Measurements from ENCODE around the gene AEBP2.

DNA sequence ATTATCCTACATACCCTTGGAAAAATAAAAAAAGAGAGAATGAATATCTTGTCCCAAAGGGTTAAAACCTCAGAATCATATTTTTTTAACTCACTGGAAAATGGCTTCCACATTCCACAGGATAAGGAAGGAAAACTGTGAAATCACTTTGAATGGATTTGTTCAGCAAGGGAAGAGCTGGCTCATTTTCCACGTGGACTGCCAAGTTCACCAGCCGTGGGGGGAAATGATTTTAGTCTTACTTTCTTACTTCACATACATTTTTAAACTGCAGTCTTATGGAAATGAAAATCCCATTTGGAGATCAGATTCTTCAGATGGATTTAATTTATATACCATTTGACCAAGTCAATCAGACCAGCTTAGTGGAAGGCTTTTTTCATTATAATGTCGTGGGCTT is 29.9 kb upstream of the AEBP2 start:
- no peak for TF ChIP-seq POLR2A (IDR thresholded peaks at IDR 0.05)
- TF ChIP-seq, protein P1, sequence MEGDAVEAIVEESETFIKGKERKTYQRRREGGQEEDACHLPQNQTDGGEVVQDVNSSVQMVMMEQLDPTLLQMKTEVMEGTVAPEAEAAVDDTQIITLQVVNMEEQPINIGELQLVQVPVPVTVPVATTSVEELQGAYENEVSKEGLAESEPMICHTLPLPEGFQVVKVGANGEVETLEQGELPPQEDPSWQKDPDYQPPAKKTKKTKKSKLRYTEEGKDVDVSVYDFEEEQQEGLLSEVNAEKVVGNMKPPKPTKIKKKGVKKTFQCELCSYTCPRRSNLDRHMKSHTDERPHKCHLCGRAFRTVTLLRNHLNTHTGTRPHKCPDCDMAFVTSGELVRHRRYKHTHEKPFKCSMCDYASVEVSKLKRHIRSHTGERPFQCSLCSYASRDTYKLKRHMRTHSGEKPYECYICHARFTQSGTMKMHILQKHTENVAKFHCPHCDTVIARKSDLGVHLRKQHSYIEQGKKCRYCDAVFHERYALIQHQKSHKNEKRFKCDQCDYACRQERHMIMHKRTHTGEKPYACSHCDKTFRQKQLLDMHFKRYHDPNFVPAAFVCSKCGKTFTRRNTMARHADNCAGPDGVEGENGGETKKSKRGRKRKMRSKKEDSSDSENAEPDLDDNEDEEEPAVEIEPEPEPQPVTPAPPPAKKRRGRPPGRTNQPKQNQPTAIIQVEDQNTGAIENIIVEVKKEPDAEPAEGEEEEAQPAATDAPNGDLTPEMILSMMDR (IDR thresholded peaks at IDR 0.05) = no peak

All from adrenal gland (tissue), 5 donors.